Trophoblast cell (in vitro differentiated cells and primary cell): ENCODE results near the gene MCU.
"Not testable (repeated sequence)": the region's sequence is repeated elsewhere in the genome, so short reads cannot be mapped to it uniquely, and the experiment has no call there.

Experiments
- DNase-seq, 2 donors: peaks; one replicate each; pipeline ENCODE4 v3.0.0-alpha.2; 2016
- H2AFZ ChIP-seq: 2 replicates; pipeline ENCODE4 v1.6.1; 2013; ENCODE audit warnings: low read length, moderate library complexity, mild to moderate bottlenecking; ENCODE audit not compliant: insufficient read depth, poor library complexity
- H2AK5ac ChIP-seq: 2 replicates; pipeline ENCODE4 v1.6.1; 2013; ENCODE audit warnings: mild to moderate bottlenecking, low read length
- H2BK120ac ChIP-seq: 2 replicates; pipeline ENCODE4 v1.6.1; 2013; ENCODE audit warnings: low read length, mild to moderate bottlenecking, moderate library complexity; ENCODE audit not compliant: insufficient read depth, poor library complexity
- H2BK12ac ChIP-seq: 2 replicates; pipeline ENCODE4 v1.6.1; 2013; ENCODE audit warnings: mild to moderate bottlenecking, low read length, moderate library complexity
- H2BK5ac ChIP-seq: 2 replicates; pipeline ENCODE4 v1.6.1; 2013; ENCODE audit warnings: low read length, low read depth, moderate library complexity, mild to moderate bottlenecking; ENCODE audit not compliant: poor library complexity
- H3K14ac ChIP-seq: 2 replicates; pipeline ENCODE4 v1.6.1; 2013; ENCODE audit warnings: mild to moderate bottlenecking, low read length
- H3K18ac ChIP-seq: 2 replicates; pipeline ENCODE4 v1.6.1; 2013; ENCODE audit warnings: mild to moderate bottlenecking, low read length
- H3K23ac ChIP-seq: 2 replicates; pipeline ENCODE4 v1.6.1; 2013; ENCODE audit warnings: low read length
- H3K27ac ChIP-seq: 2 replicates; pipeline ENCODE4 v1.5.1; 2013; ENCODE audit warnings: low read depth, mild to moderate bottlenecking, inconsistent platforms, low read length, moderate library complexity
- H3K27me3 ChIP-seq: 2 replicates; pipeline ENCODE4 v1.6.1; 2013; ENCODE audit warnings: inconsistent platforms, mild to moderate bottlenecking, low read length, moderate library complexity; ENCODE audit not compliant: insufficient read depth
- H3K36me3 ChIP-seq, 2 experiments: 1 replicate in 1 of 2; 2 replicates in 1 of 2; pipeline ENCODE4 v1.6.1; 2013; ENCODE audit warnings: low read length in 2 of 2, mild to moderate bottlenecking in 2 of 2, moderate library complexity in 1 of 2; ENCODE audit not compliant: insufficient read depth in 2 of 2, control insufficient read depth in 1 of 2
- H3K4ac ChIP-seq: 2 replicates; pipeline ENCODE4 v1.6.1; 2013; ENCODE audit warnings: low read depth, mild to moderate bottlenecking, low read length, moderate library complexity
- H3K4me1 ChIP-seq, 2 experiments: 1 replicate in 1 of 2; 2 replicates in 1 of 2; pipeline ENCODE4 v1.6.1; 2013; ENCODE audit warnings: low read length in 2 of 2, mild to moderate bottlenecking in 2 of 2, moderate library complexity in 1 of 2; ENCODE audit not compliant: insufficient read depth in 2 of 2, control insufficient read depth in 1 of 2
- H3K4me2 ChIP-seq: 2 replicates; pipeline ENCODE4 v1.6.1; 2013; ENCODE audit warnings: inconsistent platforms, mild to moderate bottlenecking, low read length, moderate library complexity
- H3K4me3 ChIP-seq: 2 replicates; pipeline ENCODE4 v1.5.1; 2013; ENCODE audit warnings: mild to moderate bottlenecking, low read depth, low read length, inconsistent platforms
- H3K79me1 ChIP-seq: one replicate; pipeline ENCODE4 v1.6.1; 2013; ENCODE audit warnings: low read length
- H3K79me2 ChIP-seq: 2 replicates; pipeline ENCODE4 v1.6.1; 2013; ENCODE audit warnings: low read length, mild to moderate bottlenecking; ENCODE audit not compliant: control insufficient read depth, insufficient read depth, poor library complexity
- H3K9ac ChIP-seq: 2 replicates; pipeline ENCODE4 v1.6.1; 2013; ENCODE audit warnings: mild to moderate bottlenecking, low read length
- H3K9me3 ChIP-seq: 2 replicates; pipeline ENCODE4 v1.6.1; 2013; ENCODE audit warnings: low read depth, mild to moderate bottlenecking, control low read depth, inconsistent platforms, low read length; ENCODE audit not compliant: insufficient read depth
- H4K12ac ChIP-seq: 2 replicates; pipeline ENCODE4 v1.6.1; 2013; ENCODE audit warnings: low read depth, mild to moderate bottlenecking, low read length, moderate library complexity
- H4K8ac ChIP-seq: 2 replicates; pipeline ENCODE4 v1.6.1; 2013; ENCODE audit warnings: low read depth, mild to moderate bottlenecking, low read length, moderate library complexity
- H4K91ac ChIP-seq: one replicate; pipeline ENCODE4 v1.6.1; 2013; ENCODE audit warnings: low read depth, mild to moderate bottlenecking, low read length, moderate library complexity
- WGBS: extraction: QIAGEN DNeasy Blood & Tissue Kit; methylation state at CpG from one replicate; pipeline ENCODE4 v1.1.7; 2013; ENCODE audit warnings: missing lambda C conversion rate; ENCODE audit not compliant: insufficient read length, insufficient coverage; ENCODE audit errors: extremely low coverage; 5-methylcytosine and 5-hydroxymethylcytosine counted together

MCU gene

DNA sequence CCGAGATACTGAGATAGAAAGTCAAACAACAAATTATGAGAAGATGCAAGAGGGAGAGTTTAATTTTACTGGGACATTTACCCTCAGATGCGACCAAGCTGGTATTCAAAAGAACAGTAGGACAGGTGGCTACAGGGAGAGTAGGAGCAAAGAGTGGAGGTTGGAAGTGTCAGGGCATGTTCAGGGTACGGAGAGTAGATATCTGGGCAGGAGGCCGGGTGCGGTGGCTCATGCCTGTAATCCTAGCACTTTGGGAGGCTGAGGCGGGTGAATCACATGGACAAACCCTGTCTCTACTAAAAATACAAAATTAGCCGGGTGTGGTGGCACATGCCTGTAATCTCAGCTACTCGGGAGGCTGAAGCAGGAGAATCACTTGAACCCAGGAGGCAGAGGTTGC, 5.5 kb upstream of the MCU start:
- not testable (repeated sequence) for H4K12ac ChIP-seq, H3K79me1 ChIP-seq, H4K8ac ChIP-seq, DNase-seq, H3K9ac ChIP-seq, H3K27ac ChIP-seq, H3K14ac ChIP-seq, H3K4me2 ChIP-seq, H3K27me3 ChIP-seq, H3K9me3 ChIP-seq, H2BK12ac ChIP-seq, H2BK120ac ChIP-seq, H3K36me3 ChIP-seq, H3K4me1 ChIP-seq, H3K4me3 ChIP-seq, H3K18ac ChIP-seq, H2BK5ac ChIP-seq, H4K91ac ChIP-seq, H3K4ac ChIP-seq, H3K79me2 ChIP-seq, H3K23ac ChIP-seq, H2AFZ ChIP-seq, H2AK5ac ChIP-seq
- no CpG with 5 or more reads among the region's 8 CpGs for WGBS

DNA sequence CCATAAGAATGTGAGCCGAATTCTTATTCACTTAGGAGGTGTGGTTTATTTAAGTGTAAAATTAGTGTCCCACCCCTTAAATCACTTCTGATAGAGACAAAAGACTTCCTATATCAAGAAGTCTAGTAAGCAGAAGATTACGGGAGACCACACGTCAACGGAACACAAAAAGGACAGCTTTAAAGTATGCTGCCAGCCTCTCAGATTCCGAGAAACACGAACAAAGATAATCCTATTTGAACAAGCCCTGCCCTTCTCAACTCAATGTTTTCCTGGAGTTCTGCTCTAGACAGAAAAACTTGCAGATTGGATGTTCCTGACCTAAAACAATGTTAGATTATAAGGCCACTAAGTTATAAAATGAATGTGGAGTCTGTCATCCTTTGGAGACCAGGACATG, 4.9 kb upstream of the MCU start:
- Histone ChIP-seq H4K91ac (no peak overlapping the region), H4K8ac (no peak overlapping the region), H2BK12ac (no peak overlapping the region), H4K12ac (no peak overlapping the region), H3K18ac (no peak overlapping the region), H3K9me3 (no peaks in the 10 kb centered on the region), H3K9ac (no peak overlapping the region), H3K4me1 (no peaks in the 10 kb centered on the region), H3K79me2 (peaks cover under 1% of the 10 kb centered on the region), H3K79me1 (peaks cover under 1% of the 10 kb centered on the region), H3K4me3 (no peak overlapping the region), H3K4me2 (no peak overlapping the region), H2BK120ac (no peak overlapping the region), H3K27me3 (no peaks in the 10 kb centered on the region), H3K27ac (no peak overlapping the region), H3K23ac (no peak overlapping the region), H3K14ac (no peak overlapping the region), H2AFZ (no peak overlapping the region), H2AK5ac (no peak overlapping the region), H2BK5ac (no peak overlapping the region), H3K4ac (no peak overlapping the region), H3K36me3 (no peaks in the 10 kb centered on the region)
- no CpG with 5 or more reads among the region's 6 CpGs for WGBS
- DNase-seq, result no peak

DNA sequence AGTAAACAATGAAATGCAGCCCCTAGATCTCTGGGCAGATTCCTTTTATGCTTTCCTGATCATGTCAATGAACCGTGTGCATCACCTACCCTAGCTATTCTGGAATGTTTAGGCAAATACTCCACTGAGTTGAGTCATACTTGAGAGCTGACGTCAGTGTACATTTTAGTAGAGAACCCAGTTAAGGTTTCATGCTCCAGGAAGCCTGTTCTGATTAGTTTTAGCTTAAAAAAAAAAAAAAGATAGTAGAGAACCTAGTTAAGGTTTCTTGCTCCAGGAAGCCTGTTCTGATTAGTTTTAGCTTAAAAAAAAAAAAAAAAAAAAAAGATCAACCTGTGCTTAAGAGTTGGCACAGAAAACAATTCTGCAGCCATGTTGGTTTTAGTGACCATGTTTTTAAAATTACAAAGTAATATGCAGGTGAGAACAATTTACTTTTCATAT, 3.7 kb upstream of the MCU start:
- Histone ChIP-seq H3K14ac (no peak overlapping the region), H2BK5ac (no peak overlapping the region), H2BK12ac (no peak overlapping the region), H2BK120ac (no peak overlapping the region), H3K27me3 (no peaks in the 10 kb centered on the region), H3K23ac (no peak overlapping the region), H2AK5ac (no peak overlapping the region), H4K8ac (no peak overlapping the region), H3K79me1 (peaks cover 7% of the 10 kb centered on the region), H3K9ac (no peak overlapping the region), H3K4me2 (no peak overlapping the region), H3K79me2 (peaks cover 8% of the 10 kb centered on the region), H4K91ac (no peak overlapping the region), H2AFZ (no peak overlapping the region), H3K27ac (no peak overlapping the region), H3K18ac (no peak overlapping the region), H3K4me1 (peaks cover 4 to 6% of the 10 kb centered on the region in 2 experiments), H3K36me3 (no peaks in the 10 kb centered on the region), H3K4ac (no peak overlapping the region), H3K4me3 (no peak overlapping the region), H3K9me3 (no peaks in the 10 kb centered on the region), H4K12ac (no peak overlapping the region)
- no CpG with 5 or more reads among the region's 2 CpGs for WGBS
- DNase-seq, result peak; percentile 28 to 77

DNA sequence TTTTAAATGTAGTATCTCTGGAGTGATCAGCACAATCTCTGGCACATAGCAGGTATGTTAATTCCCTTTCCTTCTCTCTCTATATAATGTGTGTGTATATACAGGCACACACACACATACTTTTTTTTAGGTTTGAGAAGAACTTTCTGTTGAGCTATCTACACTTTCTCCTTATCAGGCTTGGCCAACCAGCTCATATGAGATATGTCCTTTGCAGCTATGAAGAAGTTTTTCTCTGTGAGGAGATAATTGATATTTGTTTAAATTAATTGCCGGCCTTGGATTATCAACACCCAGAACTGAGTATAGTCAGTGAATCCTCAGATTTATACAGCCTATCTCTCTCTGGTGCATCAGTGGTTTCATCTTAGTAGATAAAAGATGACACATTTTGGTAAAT, 2.3 kb upstream of the MCU start:
- Histone ChIP-seq H3K9ac (no peak overlapping the region), H3K18ac (no peak overlapping the region), H3K9me3 (no peaks in the 10 kb centered on the region), H3K4me2 (no peak overlapping the region), H3K14ac (no peak overlapping the region), H4K91ac (no peak overlapping the region), H3K4me1 (peaks cover 4 to 6% of the 10 kb centered on the region in 2 experiments), H2BK12ac (no peak overlapping the region), H2BK5ac (no peak overlapping the region), H3K27me3 (no peaks in the 10 kb centered on the region), H2BK120ac (no peak overlapping the region), H3K23ac (no peak overlapping the region), H4K12ac (no peak overlapping the region), H4K8ac (no peak overlapping the region), H3K79me1 (peaks cover 7% of the 10 kb centered on the region), H3K4me3 (no peak overlapping the region), H2AFZ (no peak overlapping the region), H3K36me3 (no peaks in the 10 kb centered on the region), H3K79me2 (peaks cover 8% of the 10 kb centered on the region), H2AK5ac (no peak overlapping the region), H3K27ac (no peak overlapping the region), H3K4ac (no peak overlapping the region)
- DNase-seq, result no peak
- WGBS, result no CpG with 5 or more reads among the region's 1 CpG
